Inflammatory macrophage (primary cell): ENCODE measurements around the gene KDM2B.
"Not testable (repeated sequence)": the region's sequence is repeated elsewhere in the genome, so short reads cannot be mapped to it uniquely, and the experiment has no call there.

Experiments used
- DNase-seq, 2 donors: peaks; one replicate each; pipeline ENCODE4 v3.0.0-alpha.2; 2020 to 2022

Gene KDM2B

DNA sequence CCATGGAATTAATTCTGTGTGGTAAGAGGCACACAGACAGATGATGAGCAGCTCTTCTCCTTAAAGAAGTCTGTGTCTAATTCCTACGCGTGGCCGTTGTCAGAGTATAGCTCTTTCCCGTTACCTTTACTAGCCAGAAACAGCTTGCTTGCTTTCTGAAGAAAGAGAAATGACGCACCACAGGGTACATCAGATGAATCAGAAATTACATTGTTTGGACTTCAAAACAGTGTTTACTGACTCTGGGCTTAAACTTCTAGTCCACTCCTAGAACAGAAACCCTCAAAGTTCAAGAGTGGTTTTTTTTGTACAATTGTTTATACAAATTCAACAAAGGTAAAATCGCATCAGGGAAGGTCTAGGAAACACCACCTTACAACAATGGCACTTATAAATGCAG, 151.9 kb downstream of the KDM2B start:
- DNase-seq, result no peak

DNA sequence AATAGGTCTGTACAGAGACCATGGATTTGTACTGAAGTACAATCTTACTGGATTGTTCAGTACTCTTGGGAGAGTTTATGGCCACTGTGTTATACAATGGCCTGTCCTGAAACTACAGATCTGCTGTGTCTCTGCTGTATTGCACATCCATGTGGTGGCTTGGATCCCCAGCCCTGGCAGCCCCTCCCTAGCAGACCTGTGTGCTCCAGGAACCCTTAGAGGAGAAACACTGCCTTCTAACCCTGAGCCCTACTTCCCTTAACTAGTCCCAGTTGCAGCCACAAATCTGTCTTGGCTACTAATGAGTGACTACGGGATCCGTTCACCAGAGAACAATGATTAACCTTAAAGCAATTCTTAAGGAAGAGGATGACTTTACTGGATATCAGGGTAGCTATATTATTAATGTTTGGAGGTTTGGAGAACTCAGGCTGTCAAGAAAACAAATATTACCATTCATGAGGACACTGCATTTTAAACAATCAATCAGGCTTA, 153.2 kb downstream of the KDM2B start:
- peak in 1 of 2 donors; percentile 20 for DNase-seq

DNA sequence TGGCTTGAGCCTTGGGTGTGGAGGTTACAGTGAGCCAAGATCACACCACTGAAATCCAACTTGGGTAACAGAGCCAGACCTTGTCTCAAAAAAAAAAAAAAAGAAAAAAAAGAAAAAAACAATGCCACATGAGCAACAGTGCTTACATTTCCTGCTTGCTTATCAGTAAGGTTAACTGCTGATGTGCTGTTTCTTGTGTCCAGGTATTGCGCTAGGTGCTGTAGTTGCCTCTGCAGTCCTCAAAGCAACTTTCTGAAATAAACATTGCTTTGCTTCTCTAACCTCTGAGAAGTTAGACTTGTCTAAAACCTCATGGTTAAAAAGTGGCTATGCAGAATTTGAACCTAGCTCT, 156.2 kb downstream of the KDM2B start:
- no peak for DNase-seq

DNA sequence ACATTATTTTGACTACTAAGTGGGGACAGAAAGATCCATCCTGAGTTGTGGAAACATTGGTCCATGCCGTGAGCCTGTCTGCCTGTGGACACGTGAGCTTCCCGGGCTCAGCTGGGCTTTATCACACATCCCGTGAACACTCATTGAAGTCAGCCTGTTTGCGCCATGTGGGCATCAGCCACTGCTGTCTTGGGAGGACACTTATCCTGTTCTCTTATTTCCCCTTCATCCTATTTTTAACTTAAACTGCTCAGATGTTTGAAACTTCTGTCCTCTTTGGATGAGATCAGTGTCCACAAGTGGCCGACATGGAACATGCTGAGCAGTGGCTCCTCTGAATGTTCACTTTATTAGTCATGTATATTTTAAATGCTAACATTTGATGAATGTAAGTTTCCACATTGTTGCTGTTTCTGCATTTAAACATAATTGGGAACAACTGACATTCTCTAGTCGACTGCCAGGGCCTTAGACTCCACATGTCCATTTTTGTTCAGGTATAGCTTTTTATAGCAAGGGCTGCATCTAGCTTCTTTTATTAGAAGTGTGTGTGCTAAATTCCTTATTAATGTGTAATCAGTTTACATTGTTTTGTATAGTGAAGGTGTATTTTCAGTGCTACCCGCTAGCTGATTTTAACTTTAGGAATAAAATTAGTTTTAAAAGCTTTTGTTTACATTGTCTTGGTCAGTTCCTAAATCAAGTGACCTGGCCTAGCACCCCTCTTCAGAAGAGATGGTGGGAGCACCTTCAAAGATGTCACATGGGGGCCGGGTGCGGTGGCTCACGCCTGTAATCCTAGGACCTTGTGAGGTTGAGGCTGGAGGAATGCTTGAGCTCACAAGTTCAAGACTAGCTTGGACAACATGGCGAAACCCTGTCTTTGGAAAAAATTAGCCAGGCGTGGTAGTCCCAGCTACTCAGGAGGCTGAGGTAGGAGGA, 156.9 kb downstream of the KDM2B start:
- peak; percentile 46 to 62 for DNase-seq

DNA sequence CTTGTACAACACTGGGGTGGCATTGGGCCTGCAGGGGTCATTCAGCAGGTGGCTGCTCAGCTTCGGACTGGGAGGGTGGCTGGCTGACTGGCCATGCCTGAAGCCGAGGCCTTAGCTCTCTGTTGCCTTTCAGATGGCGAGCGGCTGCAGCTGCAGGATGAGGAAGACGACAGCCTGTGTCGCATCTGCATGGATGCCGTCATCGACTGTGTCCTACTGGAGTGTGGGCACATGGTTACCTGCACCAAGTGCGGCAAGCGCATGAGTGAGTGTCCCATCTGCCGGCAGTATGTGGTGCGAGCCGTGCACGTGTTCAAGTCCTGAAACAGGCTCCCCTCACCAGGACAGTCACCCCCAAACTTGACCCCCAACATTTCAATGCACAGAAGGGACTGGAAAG, 157.6 kb downstream of the KDM2B start:
- no peak for DNase-seq

DNA sequence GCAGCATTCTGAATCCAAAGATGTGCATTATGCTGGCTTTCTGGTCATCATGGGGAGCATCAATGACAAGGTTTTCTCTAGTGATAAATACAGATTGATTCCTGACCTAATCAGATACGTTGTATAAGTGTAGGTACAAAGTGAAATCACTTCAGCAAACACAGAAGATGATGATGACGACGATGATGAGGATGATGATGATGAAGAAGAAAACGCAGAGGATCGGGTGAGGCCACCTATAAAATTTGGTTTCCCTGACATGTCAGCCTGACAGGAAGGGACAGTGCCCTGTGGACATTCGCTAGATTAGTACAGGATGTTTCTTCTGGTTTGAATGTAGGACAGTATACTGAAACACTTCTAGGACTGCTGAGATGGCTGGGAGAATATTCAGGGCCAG, 160.7 kb downstream of the KDM2B start:
- no peak for DNase-seq

DNA sequence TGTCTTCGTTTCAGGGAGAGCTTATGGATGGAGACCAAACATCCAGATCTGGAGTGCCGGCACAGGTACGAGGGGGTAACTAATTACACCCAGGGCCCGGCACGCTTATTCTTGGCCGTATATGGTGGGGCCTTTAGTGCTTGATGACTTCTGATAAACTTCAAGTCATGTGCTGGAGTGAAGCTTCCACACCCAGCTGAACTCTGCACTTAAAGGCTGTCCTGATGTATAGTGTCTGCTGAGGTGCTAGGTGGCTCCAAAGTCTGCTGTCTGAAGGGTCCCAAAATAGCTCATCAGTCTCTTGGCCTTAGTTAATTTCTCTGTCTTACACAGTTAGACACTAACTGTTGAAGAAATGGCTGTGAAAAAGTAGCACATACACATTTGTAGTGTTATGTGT, 163.0 kb downstream of the KDM2B start:
- no peak for DNase-seq

DNA sequence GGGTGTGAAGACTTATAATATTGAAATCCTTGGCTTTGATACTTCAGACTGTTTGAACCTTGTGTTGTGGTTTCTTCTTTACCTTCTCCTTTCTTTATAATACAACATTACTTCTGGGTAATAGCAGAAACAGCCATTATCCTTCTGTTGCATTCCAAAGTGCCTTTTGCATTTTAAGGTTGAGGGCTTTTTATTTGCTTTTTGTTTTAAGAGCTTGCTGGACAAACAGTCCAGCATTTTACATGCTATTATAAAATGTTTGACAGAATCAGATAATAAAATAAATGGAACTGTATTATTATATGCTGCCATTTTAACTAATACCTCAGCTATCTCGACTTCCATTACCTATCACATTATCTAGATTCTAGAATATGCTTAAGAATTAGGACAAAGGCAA, 166.9 kb downstream of the KDM2B start:
- no peak for DNase-seq

DNA sequence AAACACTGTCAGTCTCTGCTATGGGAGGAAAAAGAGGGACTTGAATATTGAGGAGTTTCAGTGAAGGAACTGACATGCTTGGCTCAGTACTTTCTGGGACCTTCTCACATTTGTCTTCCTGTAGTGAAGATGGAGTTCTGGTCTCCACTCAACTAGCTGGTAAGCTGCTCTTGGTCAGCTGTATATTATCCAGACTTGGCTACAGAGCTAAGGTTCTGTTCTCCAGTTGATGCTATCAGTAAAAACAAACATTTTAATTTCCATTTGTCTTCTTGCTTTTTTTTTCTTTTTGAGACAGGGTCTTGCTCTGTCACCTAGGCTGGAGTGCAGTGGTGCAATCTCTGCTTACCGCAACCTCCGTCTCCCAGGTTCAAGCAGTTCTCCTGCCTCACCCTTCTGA, 175.6 kb downstream of the KDM2B start:
- no peak for DNase-seq

DNA sequence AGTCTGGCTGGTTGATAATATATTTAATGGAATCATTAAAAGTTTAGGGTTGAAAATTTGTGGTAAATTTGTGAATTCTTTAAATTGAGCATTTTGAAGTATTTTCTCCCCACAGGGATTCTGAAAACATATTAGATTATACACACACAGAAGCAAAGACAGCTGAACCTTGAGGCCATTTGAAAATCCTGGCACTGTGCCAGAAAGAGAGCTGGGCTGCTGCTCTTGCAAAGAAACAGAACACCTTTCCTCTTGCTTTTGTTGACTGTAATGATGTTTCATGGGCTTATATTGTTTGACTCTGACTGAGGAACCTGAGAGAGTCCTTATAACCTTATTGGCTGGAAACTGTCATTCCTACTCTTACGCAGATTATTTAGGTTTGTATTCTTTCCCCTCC, 176.1 kb downstream of the KDM2B start:
- no peak for DNase-seq

DNA sequence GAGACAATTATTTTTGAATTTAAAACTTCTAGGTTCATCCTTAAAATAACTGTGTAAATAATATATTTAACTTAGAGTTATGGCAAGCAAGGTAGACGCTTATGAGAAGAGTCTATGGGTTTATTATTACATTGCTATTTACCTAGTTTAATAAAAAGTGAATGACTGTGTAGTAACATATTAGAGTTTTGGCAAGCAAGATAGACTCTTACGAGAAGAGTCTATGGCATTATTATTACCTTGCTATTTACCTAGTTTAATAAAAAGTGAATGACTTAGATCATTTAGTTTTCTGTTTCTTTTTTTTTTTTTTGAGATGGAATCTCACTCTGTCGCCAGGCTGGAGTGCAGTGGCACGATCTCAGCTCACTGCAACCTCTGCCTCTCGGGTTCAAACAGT, 177.1 kb downstream of the KDM2B start:
- DNase-seq, result no peak

DNA sequence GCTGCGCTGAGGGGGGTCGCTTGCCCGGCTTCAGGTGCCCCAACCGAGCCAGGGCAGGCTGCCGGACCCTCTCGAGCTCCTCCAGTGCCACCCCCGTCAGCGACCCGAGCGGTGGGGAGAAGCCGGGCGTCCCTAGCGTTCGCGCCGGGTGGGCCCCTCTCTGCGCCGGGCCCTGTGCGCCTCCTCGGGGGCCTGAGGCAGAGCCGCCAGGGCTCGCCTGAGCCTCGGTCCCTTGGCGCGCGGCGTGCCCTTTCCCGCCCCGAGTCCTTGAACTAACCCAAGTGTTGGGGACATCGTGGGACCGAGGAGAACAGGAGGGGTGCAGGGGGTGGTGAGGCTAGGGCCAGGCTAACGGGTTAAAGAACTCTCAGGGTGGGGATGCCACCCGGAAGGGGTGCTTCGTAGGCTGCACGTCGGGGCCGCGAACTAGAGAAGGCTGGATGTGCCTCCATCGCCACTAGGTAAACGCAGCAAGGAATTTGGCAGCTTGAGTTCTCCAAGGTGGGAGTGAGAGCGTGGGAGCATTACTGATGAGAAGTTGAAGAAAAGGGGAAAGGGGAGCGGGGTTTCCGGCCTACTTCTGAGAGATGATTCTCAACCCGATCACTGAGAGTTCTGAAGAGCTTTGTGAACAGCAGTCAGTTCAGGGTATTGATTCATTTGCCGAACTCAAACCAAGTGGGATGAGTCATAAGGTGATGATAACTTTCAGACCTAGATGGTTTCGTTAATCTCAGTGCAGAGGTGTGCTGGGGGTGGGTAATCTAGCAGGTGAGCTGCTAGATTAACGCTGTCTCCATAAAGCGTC, 180.3 kb downstream of the KDM2B start:
- peak in 1 of 2 donors; percentile 20 for DNase-seq

DNA sequence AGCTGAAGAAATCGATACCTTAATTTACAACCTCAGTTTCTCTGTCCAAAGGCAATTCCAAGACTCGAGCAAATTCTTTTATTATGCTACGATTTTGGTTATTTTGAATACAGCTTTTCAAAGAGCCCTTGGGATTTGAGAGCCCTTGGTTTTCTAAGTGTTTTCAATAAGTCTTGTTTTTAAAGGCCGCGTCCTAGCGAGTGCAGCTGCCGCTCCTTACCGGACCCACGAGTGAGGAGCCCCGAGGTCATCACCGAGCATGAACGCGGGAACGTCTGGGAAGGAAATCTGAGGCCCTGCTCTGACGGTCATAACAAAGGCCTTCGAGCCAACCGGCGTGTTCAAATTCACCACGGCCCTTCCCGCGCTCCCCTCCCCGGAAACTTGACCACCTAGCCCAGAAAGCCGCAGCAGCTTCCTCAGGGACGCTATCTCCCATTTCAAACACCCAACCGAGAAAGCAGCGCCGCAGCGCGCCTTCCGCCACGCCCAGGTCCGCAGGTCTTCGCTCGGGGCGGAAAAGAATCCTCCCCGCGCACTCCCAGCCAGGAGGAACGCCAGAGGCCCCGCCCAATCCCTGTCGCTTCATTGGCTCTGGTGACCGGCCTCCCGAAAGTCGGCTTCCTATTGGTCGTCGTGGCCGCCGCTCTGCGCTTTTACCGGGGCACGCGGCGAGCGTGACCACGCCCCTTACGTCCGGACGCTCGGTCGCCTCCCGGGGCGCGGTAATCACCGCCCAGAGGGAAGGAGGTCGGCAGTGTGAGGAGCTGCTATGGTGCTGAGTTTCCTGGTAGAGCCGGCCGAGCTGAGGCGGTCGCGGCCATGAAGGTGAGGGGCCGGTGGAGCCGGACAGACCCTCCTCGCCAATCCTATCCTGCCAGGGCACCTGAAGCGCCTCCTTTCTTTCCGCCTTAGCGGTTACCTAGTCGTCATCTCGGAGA, 181.2 kb downstream of the KDM2B start, which contains the start of gene RNF34:
RNF34 (plus strand) TSS at position 728 of the 941 bp plus-strand sequence; CDS start at position 823, 95 bp downstream.
- peak; percentile 99 for DNase-seq

DNA sequence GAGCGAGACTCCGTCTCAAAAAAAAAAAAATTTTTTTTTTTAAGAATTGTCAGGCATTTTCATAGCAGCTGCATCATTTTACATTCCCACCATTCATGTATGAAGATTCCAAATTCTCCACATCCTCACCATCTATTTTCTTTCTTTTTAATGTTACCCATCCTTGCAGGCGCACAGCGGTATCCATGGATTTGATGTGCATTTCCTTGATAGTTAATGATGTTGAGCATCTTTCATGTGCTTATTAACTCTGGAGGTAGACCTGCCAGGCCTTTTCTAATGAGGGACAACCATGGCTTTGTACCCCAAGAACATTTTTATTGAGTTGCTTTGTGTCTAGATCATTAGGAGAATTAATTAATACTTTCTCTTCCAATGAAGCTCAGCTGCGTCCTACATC, 182.5 kb downstream of the KDM2B start:
- no peak for DNase-seq

DNA sequence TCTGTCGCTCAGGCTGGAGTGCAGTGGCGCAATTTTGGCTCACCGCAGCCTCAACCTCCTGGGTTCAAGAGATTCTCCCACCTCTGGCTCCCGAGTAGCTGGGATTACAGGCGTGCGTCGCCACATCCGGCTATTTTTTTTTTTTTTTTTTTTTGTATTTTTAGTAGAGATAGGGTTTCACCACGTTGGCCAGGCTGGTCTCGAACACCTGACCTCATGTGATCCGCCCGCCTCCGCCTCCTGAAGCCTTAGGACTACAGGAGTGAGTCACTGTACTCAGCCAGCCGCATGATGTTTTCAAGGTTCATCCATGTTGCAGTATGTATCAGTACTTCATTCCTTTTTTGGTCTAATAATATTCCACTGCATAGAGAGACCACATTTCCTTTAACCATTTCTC, 183.3 kb downstream of the KDM2B start:
- no peak for DNase-seq

DNA sequence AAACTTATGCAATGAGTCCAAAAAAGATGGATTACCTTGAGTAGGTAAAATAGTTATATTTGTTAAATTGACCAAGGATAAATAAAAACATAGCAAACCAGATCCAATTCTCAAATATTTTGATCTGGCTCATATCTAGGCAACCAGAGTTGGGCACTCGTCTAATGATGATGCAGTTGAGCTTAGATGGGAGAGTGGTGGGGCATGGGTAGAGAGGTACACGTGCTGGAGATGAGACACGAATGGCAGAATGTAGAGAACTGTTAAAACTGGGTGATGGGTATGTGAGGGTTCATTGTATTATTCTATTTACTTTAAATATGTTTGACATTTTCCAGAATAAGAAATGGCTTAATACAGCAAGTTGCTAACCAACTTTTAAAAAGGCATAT, 188.5 kb downstream of the KDM2B start:
- no peak for DNase-seq

DNA sequence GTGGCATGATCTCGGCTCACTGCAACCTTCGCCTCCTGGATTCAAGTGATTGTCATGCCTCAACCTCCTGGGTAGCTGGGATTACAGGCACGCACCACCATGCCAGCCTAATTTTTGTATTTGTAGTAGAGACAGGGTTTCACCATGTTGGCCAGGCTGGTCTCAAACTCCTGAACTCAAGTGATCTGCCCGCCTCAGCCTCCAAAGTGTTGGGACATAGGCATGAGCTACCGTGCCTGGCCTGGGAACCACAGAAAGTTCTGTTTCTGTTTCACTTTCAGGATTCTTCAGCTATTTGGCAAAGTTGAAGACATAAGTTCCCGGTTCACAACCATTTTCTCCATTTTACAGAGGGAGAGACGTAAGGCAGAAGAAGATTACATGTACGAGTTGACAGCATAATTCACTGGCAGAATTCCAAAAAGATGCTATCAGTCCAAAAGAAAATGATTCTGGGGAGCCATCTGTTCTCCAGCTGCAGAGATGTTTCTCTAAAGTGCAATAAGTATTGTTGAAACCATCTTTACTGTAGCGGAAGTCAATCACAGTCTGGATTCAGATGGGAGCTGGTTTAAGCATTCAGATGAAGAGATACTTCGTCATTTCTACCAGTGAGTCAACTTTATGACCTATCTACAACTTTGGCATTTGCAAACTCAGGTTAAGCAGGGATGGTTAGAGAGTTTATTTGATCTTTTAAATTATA, 189.1 kb downstream of the KDM2B start:
- DNase-seq, result peak; percentile 85 to 88

DNA sequence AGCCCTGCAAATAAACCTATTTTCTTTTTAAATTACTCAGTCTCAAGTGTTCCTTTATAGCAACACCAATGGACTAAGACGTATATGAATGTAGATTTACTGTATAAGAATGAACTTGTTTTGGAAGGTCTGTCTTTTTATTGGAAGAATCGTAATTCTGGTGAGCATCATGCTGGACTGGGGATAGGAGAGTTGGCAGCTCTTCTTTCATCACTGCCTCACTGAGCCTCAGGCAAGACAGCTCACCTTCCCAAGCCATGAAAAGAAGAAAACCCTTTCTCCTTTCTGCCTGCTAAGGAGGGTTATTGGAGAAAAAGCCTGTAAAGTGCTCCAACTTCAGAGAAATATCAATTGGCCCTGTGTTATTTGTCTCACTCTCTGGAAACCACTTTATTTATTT, 190.0 kb downstream of the KDM2B start:
- DNase-seq, result no peak

DNA sequence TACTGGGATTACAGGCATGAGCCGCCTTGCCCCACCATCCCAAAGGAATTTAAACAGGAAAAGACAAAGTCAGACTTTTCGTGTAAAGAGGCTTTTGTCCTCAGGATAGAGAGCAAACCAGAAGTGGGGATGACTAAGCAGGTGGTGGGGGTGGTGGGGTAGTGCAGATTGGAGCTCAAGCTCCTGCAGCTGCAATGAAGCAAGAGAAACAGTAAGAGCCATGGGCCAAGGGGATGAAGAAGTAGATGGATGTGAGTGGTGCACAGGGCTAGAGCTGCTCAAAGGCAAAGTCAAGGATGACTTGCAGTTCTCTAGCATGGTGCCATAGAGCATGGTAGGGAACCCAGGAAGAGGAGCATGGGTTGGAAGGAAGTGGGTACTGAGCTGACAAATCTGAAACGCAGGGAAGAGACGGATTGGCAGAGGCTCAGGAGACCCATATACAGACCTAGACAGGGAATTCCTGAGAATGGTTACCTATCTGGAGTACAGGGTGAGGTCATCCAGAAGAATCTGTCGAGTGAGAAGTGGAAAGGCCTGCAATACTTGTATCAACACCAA, 192.3 kb downstream of the KDM2B start:
- peak; percentile 43 to 55 for DNase-seq

DNA sequence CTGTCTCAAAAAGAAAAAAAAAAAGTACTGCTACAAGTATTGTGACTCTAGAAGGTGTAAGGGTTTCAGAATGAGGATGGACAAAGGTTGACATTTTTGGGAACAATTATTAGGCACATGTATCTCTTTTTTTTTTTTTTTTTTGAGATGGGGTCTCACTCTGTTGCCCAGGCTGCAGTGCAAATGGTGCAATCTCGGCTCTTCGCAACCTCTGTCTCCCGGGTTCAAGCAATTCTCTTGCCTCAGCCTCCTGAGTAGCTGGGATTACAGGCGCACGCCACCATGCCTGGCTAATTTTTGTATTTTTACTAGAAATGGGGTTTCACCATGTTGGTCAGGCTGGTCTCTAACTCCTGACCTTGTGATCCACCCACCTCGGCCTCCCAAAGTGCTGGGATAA, 195.9 kb downstream of the KDM2B start:
- not testable (repeated sequence) for DNase-seq

DNA sequence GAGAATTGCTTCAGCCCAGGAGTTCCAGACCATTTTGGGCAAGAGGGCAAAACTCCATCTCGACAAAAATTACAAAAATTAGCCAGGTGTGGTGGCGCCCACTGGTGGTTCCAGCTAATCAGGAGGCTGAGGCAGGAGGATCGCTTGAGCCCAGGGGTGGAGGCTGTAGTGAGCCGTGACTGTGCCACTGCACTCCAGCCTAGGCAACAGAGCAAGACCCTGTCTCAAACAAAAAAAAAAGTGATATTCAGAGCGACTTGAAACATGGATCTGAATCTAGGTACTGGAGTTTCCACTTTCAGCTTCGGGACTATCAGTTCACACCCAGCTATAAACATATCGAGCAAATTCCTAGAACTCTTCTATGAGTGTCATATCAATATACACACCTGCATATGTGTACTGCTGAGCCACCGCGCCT, 197.2 kb downstream of the KDM2B start:
- DNase-seq, result no peak
